Measurements from ENCODE around the gene CNOT11. TPM values are rescaled to one million over a fixed set of nuclear protein-coding genes. Genes with fewer than 3 reads are reported as not detected.

CNOT11 gene
- total and polyA plus RNA-seq, 2 of the 13 experiments (the other 11 are each of a cell fraction or from before 2014, with no cell fraction given) = 114 to 209 TPM

DNA sequence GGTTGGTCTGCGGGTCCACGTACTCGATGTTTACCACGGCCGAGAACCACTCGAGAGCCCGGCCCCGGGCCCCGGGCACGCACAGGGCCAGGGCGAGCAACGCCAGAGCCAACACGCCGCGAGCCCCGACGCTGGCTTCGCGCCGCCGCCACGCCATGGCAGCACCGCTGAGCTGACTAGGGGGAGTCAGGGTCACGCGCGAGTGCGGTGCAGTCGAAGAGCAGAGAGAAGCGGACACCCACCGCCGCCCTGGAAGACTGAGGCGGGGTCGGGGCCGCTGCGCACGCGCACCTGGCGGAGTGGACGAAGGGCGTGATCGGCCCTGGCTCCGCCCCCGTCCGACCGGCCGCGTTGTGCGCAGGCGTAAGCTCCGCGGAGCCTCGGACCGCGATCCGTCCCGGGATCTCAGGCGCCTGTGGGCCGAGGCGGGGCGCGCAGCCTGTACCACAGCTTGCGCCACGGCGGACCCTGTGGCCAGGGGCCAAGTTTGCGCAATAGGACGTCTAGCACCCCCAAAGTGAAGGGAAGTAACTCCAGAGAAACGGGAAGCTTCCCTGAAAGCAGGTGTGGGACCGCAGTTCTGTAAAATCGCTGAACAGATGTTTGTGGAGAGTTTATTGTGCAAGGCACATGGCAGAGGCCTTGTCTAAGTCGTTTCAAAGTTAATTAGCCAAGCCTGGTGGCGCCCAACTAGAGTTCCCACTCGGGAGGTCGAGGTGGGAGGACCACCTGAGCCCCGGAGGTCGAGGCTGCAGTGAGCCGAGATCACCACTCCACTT, 55.9 kb downstream of the CNOT11 start, which contains the start of gene RNF149 (continued):
- peak; percentile 50 for TF ChIP-seq ZNF484 (CRISPR knock-in tag; IDR thresholded peaks at IDR 0.05; ENCODE audit: borderline replicate concordance, low read depth)
- peak; percentile 95 for TF ChIP-seq ZBTB25 (CRISPR knock-in tag; IDR thresholded peaks at IDR 0.05)
- TF ChIP-seq MTA3 (CRISPR knock-in tag; IDR thresholded peaks at IDR 0.05) = peak; percentile 71; the same call in 1 of the 2 replicates
- peak; percentile 19; the same call in 1 of the 2 replicates for TF ChIP-seq RFXANK (CRISPR knock-in tag; IDR thresholded peaks at IDR 0.05)
- peak; percentile 96 for TF ChIP-seq ZBTB42 (CRISPR knock-in tag; IDR thresholded peaks at IDR 0.05)
- TF ChIP-seq ZBTB8A (CRISPR knock-in tag; IDR thresholded peaks at IDR 0.05; ENCODE audit: borderline replicate concordance, low read depth) = no peak
- TF ChIP-seq ZNF574 (CRISPR knock-in tag; IDR thresholded peaks at IDR 0.05) = peak; percentile 87
- peak; percentile 78 for TF ChIP-seq SOX5 (CRISPR knock-in tag; IDR thresholded peaks at IDR 0.05; ENCODE audit: borderline replicate concordance)
- TF ChIP-seq ZFP1 (CRISPR knock-in tag; IDR thresholded peaks at IDR 0.05) = peak; percentile 85; the same call in 1 of the 2 replicates
- peak; percentile 64 for TF ChIP-seq ETV5 (CRISPR knock-in tag; IDR thresholded peaks at IDR 0.05; ENCODE audit: borderline replicate concordance)
- TF ChIP-seq POLR2G (IDR thresholded peaks at IDR 0.05; ENCODE audit: low read depth, low read length) = peak; percentile 97
- TF ChIP-seq ZKSCAN8 (CRISPR knock-in tag; IDR thresholded peaks at IDR 0.05; ENCODE audit: borderline replicate concordance) = peak; percentile 92; the same call in 1 of the 2 replicates
- TF ChIP-seq YY1 (IDR thresholded peaks at IDR 0.05; ENCODE audit: insufficient read depth, insufficient replicate concordance, low read depth, low read length) = peak; percentile 71
- TF ChIP-seq, protein P1, sequence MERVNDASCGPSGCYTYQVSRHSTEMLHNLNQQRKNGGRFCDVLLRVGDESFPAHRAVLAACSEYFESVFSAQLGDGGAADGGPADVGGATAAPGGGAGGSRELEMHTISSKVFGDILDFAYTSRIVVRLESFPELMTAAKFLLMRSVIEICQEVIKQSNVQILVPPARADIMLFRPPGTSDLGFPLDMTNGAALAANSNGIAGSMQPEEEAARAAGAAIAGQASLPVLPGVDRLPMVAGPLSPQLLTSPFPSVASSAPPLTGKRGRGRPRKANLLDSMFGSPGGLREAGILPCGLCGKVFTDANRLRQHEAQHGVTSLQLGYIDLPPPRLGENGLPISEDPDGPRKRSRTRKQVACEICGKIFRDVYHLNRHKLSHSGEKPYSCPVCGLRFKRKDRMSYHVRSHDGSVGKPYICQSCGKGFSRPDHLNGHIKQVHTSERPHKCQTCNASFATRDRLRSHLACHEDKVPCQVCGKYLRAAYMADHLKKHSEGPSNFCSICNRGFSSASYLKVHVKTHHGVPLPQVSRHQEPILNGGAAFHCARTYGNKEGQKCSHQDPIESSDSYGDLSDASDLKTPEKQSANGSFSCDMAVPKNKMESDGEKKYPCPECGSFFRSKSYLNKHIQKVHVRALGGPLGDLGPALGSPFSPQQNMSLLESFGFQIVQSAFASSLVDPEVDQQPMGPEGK (CRISPR knock-in tag; IDR thresholded peaks at IDR 0.05) = peak; percentile 95
- TF ChIP-seq TEAD2 (CRISPR knock-in tag; IDR thresholded peaks at IDR 0.05) = peak; percentile 67; the same call in 1 of the 2 replicates
- peak; percentile 84 for TF ChIP-seq ZNF329 (CRISPR knock-in tag; IDR thresholded peaks at IDR 0.05; ENCODE audit: low read depth)
- TF ChIP-seq ZNF816 (CRISPR knock-in tag; IDR thresholded peaks at IDR 0.05; ENCODE audit: borderline replicate concordance) = no peak; the same call in 1 of the 2 replicates
- TF ChIP-seq ZNF24 (IDR thresholded peaks at IDR 0.05) = no peak
- peak; percentile 31; the same call in 1 of the 2 replicates for TF ChIP-seq SMARCC2 (IDR thresholded peaks at IDR 0.05)
- peak; percentile 59 for TF ChIP-seq RARA (CRISPR knock-in tag; IDR thresholded peaks at IDR 0.05)
- peak; percentile 70; the same call in 1 of the 2 replicates for TF ChIP-seq ZFP82 (CRISPR knock-in tag; IDR thresholded peaks at IDR 0.05; ENCODE audit: borderline replicate concordance)
- peak; percentile 63 for TF ChIP-seq EEA1 (CRISPR knock-in tag; IDR thresholded peaks at IDR 0.05; ENCODE audit: borderline replicate concordance)
- TF ChIP-seq DNMT1 (CRISPR knock-in tag; IDR thresholded peaks at IDR 0.05) = peak; percentile 96
- peak; percentile 97 for TF ChIP-seq NFKBIZ (CRISPR knock-in tag; IDR thresholded peaks at IDR 0.05)
- TF ChIP-seq HHEX (CRISPR knock-in tag; IDR thresholded peaks at IDR 0.05) = no peak
- TF ChIP-seq, protein P2, sequence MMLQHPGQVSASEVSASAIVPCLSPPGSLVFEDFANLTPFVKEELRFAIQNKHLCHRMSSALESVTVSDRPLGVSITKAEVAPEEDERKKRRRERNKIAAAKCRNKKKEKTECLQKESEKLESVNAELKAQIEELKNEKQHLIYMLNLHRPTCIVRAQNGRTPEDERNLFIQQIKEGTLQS (CRISPR knock-in tag; IDR thresholded peaks at IDR 0.05) = peak; percentile 40; the same call in 1 of the 2 replicates

Measured in HepG2 (cell line).